HPDE6-E6E7 (cell line): ENCODE measurements around the gene APOL3.
"Not testable (repeated sequence)": the region's sequence is repeated elsewhere in the genome, so short reads cannot be mapped to it uniquely, and the experiment has no call there.

Experiments used
- DNase-seq: peaks from one replicate; pipeline ENCODE4 v3.0.0; 2011; ENCODE audit warnings: missing footprints; ENCODE audit errors: extremely low spot score

APOL3 gene

GRCh38 chr22:36193171-36193570 lies 32.6 kb upstream of the APOL3 start:
- DNase-seq, result no peak

- DNase-seq, result no peak
Observed at GRCh38 chr22:36192542-36192941, 32.0 kb upstream of the APOL3 start.

GRCh38 chr22:36191106-36191836 lies 30.7 kb upstream of the APOL3 start:
- no peak for DNase-seq

GRCh38 chr22:36187862-36188261 lies 27.3 kb upstream of the APOL3 start:
- DNase-seq, result not testable (repeated sequence)

GRCh38 chr22:36185828-36186624 lies 25.5 kb upstream of the APOL3 start:
- no peak for DNase-seq

- no peak for DNase-seq
Observed at GRCh38 chr22:36184433-36185025, 24.0 kb upstream of the APOL3 start.

- no peak for DNase-seq
Observed at GRCh38 chr22:36183446-36183845, 22.9 kb upstream of the APOL3 start.

GRCh38 chr22:36182857-36183256 lies 22.3 kb upstream of the APOL3 start:
- DNase-seq, result no peak

GRCh38 chr22:36182056-36182455 lies 21.5 kb upstream of the APOL3 start:
- DNase-seq, result no peak

- no peak for DNase-seq
Observed at GRCh38 chr22:36180928-36181327, 20.4 kb upstream of the APOL3 start.

GRCh38 chr22:36180038-36180880 lies 19.7 kb upstream of the APOL3 start:
- DNase-seq, result peak; percentile 49

GRCh38 chr22:36177160-36177559 lies 16.6 kb upstream of the APOL3 start:
- DNase-seq, result no peak

- DNase-seq, result no peak
Observed at GRCh38 chr22:36175892-36176291, 15.3 kb upstream of the APOL3 start.

GRCh38 chr22:36171941-36172340 lies 11.4 kb upstream of the APOL3 start:
- DNase-seq, result no peak

- DNase-seq, result no peak
Observed at GRCh38 chr22:36166518-36167220, 6.1 kb upstream of the APOL3 start.

GRCh38 chr22:36166086-36166485 lies 5.5 kb upstream of the APOL3 start:
- DNase-seq, result no peak

GRCh38 chr22:36165141-36165540 lies 4.6 kb upstream of the APOL3 start:
- DNase-seq, result no peak

- DNase-seq, result no peak
Observed at GRCh38 chr22:36164621-36165020, 4.1 kb upstream of the APOL3 start.

GRCh38 chr22:36163497-36163896 lies 2.9 kb upstream of the APOL3 start:
- no peak for DNase-seq

GRCh38 chr22:36162127-36163034 lies 1.8 kb upstream of the APOL3 start:
- DNase-seq, result no peak
